ENCODE results near the gene EIF1AD.

- no peak for TF ChIP-seq GABPB1 (CRISPR knock-in tag; IDR thresholded peaks at IDR 0.05)
- TF ChIP-seq CEBPG (CRISPR knock-in tag; IDR thresholded peaks at IDR 0.05), result no peak
- TF ChIP-seq CEBPG (tag; conservative IDR thresholded peaks at IDR 0.05 in 1 of 2, IDR thresholded peaks at IDR 0.05 in 1 of 2), result no peak
- no peak for TF ChIP-seq JUNB (CRISPR knock-in tag; conservative IDR thresholded peaks at IDR 0.05)
- TF ChIP-seq ZNF639 (CRISPR knock-in tag; conservative IDR thresholded peaks at IDR 0.05 in 1 of 2, IDR thresholded peaks at IDR 0.05 in 1 of 2), result no peak
- TF ChIP-seq ZNF274 (IDR thresholded peaks at IDR 0.05; ENCODE audit: borderline replicate concordance, low read depth, low read length), result no peak
These were observed 49.4 kb upstream of the EIF1AD start for GRCh38 chr11:66051371-66051765.

Measured in K562 (cell line).